ENCODE measurements around the gene DNAH5.

Gene DNAH5

DNA sequence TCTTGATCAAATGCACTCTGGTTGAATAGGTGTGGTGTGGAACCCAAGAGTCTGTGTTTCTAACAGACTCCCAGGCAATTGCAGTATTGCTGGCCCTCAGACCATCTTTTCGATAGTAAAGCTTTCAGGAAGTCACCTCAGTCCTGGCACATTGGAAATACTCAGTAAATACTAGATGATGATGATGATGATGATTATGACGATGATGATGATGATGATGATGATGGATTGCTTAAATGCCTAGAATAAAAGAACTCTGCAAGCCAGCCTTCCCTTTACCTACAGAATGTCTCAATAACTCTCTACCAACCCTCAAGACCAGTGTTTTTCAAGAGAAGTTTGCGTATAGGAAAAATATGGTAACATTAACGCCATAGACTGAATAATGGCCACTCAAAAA lies 268.0 kb downstream of the DNAH5 start:
- Histone ChIP-seq H3K36me3 (ENCODE audit: insufficient read depth) (no peaks in the 10 kb centered on the region), H3K27ac (no peak overlapping the region), H2AFZ (ENCODE audit: low read depth) (no peak overlapping the region), H3K4me3 (IDR thresholded peaks at IDR 0.05; ENCODE audit: insufficient read depth, low read depth, low read length) (no peak overlapping the region), H3K79me2 (ENCODE audit: insufficient read depth, low read depth) (no peaks in the 10 kb centered on the region), H4K20me1 (ENCODE audit: insufficient read depth) (no peaks in the 10 kb centered on the region), H3K4me1 (ENCODE audit: low read depth, poor library complexity, severe bottlenecking) (no peaks in the 10 kb centered on the region), H3K9ac (no peak overlapping the region), H3K4me2 (no peak overlapping the region), H3K27me3 (ENCODE audit: insufficient read depth, low read depth) (no peaks in the 10 kb centered on the region)
- TF ChIP-seq CTCF (conservative IDR thresholded peaks at IDR 0.05; ENCODE audit: low read depth, low read length) = no peak

GRCh38 chr5:13674391-13674790 lies 270.1 kb downstream of the DNAH5 start:
- Histone ChIP-seq H2AFZ (ENCODE audit: low read depth) (no peak overlapping the region), H3K27me3 (ENCODE audit: insufficient read depth, low read depth) (no peaks in the 10 kb centered on the region), H3K9ac (no peak overlapping the region), H4K20me1 (ENCODE audit: insufficient read depth) (no peaks in the 10 kb centered on the region), H3K4me3 (IDR thresholded peaks at IDR 0.05; ENCODE audit: insufficient read depth, low read depth, low read length) (no peak overlapping the region), H3K36me3 (ENCODE audit: insufficient read depth) (no peaks in the 10 kb centered on the region), H3K4me1 (ENCODE audit: low read depth, poor library complexity, severe bottlenecking) (no peaks in the 10 kb centered on the region), H3K79me2 (ENCODE audit: insufficient read depth, low read depth) (no peaks in the 10 kb centered on the region), H3K4me2 (no peak overlapping the region), H3K27ac (no peak overlapping the region)
- no peak for TF ChIP-seq CTCF (conservative IDR thresholded peaks at IDR 0.05; ENCODE audit: low read depth, low read length)

DNA sequence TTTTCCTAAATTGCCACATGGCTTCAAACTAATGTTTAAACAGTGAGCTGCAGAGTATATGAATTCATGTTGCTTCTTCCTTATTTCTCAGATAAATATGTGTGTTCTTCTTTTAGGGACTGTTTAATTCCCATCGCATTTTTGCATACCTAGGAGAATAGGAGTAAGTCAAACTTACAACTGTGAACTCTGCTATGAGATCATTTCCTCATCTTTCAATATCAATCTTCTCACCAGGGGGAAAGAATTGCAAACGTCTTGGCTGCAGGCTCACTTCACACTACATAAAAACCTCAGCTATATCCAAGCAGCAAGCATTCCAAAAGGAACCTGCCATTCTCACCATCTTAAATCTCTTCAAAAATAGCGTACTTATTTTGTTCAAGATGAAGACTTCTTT lies 271.0 kb downstream of the DNAH5 start:
- no peak for TF ChIP-seq CTCF (conservative IDR thresholded peaks at IDR 0.05; ENCODE audit: low read depth, low read length)
- H4K20me1 ChIP-seq (ENCODE audit: insufficient read depth) = no peaks in the 10 kb centered on the region
- H3K27ac ChIP-seq = no peak overlapping the region
- no peak overlapping the region for H3K9ac ChIP-seq
- no peak overlapping the region for H3K4me2 ChIP-seq
- no peak overlapping the region for H2AFZ ChIP-seq (ENCODE audit: low read depth)
- H3K79me2 ChIP-seq (ENCODE audit: insufficient read depth, low read depth) = no peaks in the 10 kb centered on the region
- H3K27me3 ChIP-seq (ENCODE audit: insufficient read depth, low read depth) = no peaks in the 10 kb centered on the region
- no peaks in the 10 kb centered on the region for H3K4me1 ChIP-seq (ENCODE audit: low read depth, poor library complexity, severe bottlenecking)
- no peaks in the 10 kb centered on the region for H3K36me3 ChIP-seq (ENCODE audit: insufficient read depth)
- no peak overlapping the region for H3K4me3 ChIP-seq (IDR thresholded peaks at IDR 0.05; ENCODE audit: insufficient read depth, low read depth, low read length)

GRCh38 chr5:13664377-13664776 lies 280.1 kb downstream of the DNAH5 start:
- Histone ChIP-seq H2AFZ (ENCODE audit: low read depth) (no peak overlapping the region), H3K27ac (no peak overlapping the region), H3K4me2 (no peak overlapping the region)

More at GRCh38 chr5:13664377-13664776, 280.1 kb downstream of the DNAH5 start:
- H3K27me3 ChIP-seq (ENCODE audit: insufficient read depth, low read depth) = no peaks in the 10 kb centered on the region
- no peaks in the 10 kb centered on the region for H3K4me1 ChIP-seq (ENCODE audit: low read depth, poor library complexity, severe bottlenecking)
- no peaks in the 10 kb centered on the region for H3K36me3 ChIP-seq (ENCODE audit: insufficient read depth)
- no peak overlapping the region for H3K9ac ChIP-seq
- H3K79me2 ChIP-seq (ENCODE audit: insufficient read depth, low read depth) = no peaks in the 10 kb centered on the region
- no peak overlapping the region for H3K4me3 ChIP-seq (IDR thresholded peaks at IDR 0.05; ENCODE audit: insufficient read depth, low read depth, low read length)
- H4K20me1 ChIP-seq (ENCODE audit: insufficient read depth) = no peaks in the 10 kb centered on the region
- no peak for TF ChIP-seq CTCF (conservative IDR thresholded peaks at IDR 0.05; ENCODE audit: low read depth, low read length)
